ENCODE data around the gene ARHGEF19.

Gene ARHGEF19

GRCh38 chr1:16195518-16195905 lies 16.9 kb downstream of the ARHGEF19 start:
- TF ChIP-seq CTCF (IDR thresholded peaks at IDR 0.05; ENCODE audit: insufficient read depth, missing control alignments), result no peak
- FAIRE-seq (no peak), DNase-seq (ENCODE audit: insufficient read length, low spot score) (no peak)

GRCh38 chr1:16191916-16192546 lies 20.4 kb downstream of the ARHGEF19 start:
- no peak for TF ChIP-seq CTCF (IDR thresholded peaks at IDR 0.05; ENCODE audit: insufficient read depth, missing control alignments)
- FAIRE-seq (no peak), DNase-seq (ENCODE audit: insufficient read length, low spot score) (no peak)

- TF ChIP-seq CTCF (IDR thresholded peaks at IDR 0.05; ENCODE audit: insufficient read depth, missing control alignments), result no peak
- DNase-seq (ENCODE audit: insufficient read length, low spot score) (no peak), FAIRE-seq (no peak)
Measured at GRCh38 chr1:16191309-16191708, 21.1 kb downstream of the ARHGEF19 start.

GRCh38 chr1:16189921-16190621 lies 22.4 kb downstream of the ARHGEF19 start:
- TF ChIP-seq CTCF (IDR thresholded peaks at IDR 0.05; ENCODE audit: insufficient read depth, missing control alignments), result no peak
- FAIRE-seq (no peak), DNase-seq (ENCODE audit: insufficient read length, low spot score) (no peak)

- no peak for DNase-seq (ENCODE audit: insufficient read length, low spot score)
- FAIRE-seq, result no peak
Measured at GRCh38 chr1:16189003-16189402, 23.4 kb downstream of the ARHGEF19 start.

GRCh38 chr1:16187748-16188401 lies 24.6 kb downstream of the ARHGEF19 start:
- peak; percentile 38 for DNase-seq (ENCODE audit: insufficient read length, low spot score)
- no peak for FAIRE-seq
- peak; percentile 93 for TF ChIP-seq CTCF (IDR thresholded peaks at IDR 0.05; ENCODE audit: insufficient read depth, missing control alignments)

More at GRCh38 chr1:16189003-16189402, 23.4 kb downstream of the ARHGEF19 start:
- no peak for TF ChIP-seq CTCF (IDR thresholded peaks at IDR 0.05; ENCODE audit: insufficient read depth, missing control alignments)
